HepG2 (cell line): Measurements from ENCODE around the gene VPS29. TPM values are rescaled to one million over a fixed set of nuclear protein-coding genes. Genes with fewer than 3 reads are reported as not detected.

Experiments used
- CHCHD3 ChIP-seq: sonication (generic); formaldehyde crosslinking; IDR thresholded peaks from 2 replicates; pipeline ENCODE4 v1.8.0; 2022; ENCODE audit warnings: mild to moderate bottlenecking, missing genetic modification reagents, moderate library complexity
- FOSL2 ChIP-seq: sonication (generic); formaldehyde crosslinking; IDR thresholded peaks from 2 replicates; pipeline ENCODE4 v1.4.0; 2020; ENCODE audit warnings: missing genetic modification reagents
- FUBP1 ChIP-seq: sonication (generic); formaldehyde crosslinking; IDR thresholded peaks from 2 replicates; pipeline ENCODE4 v1.5.1; 2020; ENCODE audit warnings: missing genetic modification reagents, mild to moderate bottlenecking, borderline replicate concordance
- HMG20B ChIP-seq: conservative IDR thresholded peaks from 2 replicates; pipeline ENCODE4 v1.6.1; 2016; ENCODE audit warnings: missing genetic modification reagents, missing compliant biosample characterization
- MTF1 ChIP-seq: sonication (generic); formaldehyde crosslinking; IDR thresholded peaks from 2 replicates; pipeline ENCODE4 v1.5.0; 2020; ENCODE audit warnings: missing genetic modification reagents
- PHF8 ChIP-seq: sonication (generic); formaldehyde crosslinking; IDR thresholded peaks from 2 replicates; pipeline ENCODE4 v1.5.0; 2020; ENCODE audit warnings: missing genetic modification reagents
- SYNCRIP ChIP-seq: fragments of 200-400 bp; formaldehyde crosslinking; IDR thresholded peaks from 2 replicates; pipeline ENCODE4 v1.6.1; 2018; ENCODE audit warnings: mild to moderate bottlenecking, low read depth, low read length; ENCODE audit not compliant: insufficient read depth
- ZFP37 ChIP-seq: sonication (generic); formaldehyde crosslinking; IDR thresholded peaks from 2 replicates; pipeline ENCODE4 v1.4.0; 2020; ENCODE audit warnings: missing genetic modification reagents, borderline replicate concordance
- ZNF292 ChIP-seq: sonication (generic); formaldehyde crosslinking; IDR thresholded peaks from 2 replicates; pipeline ENCODE4 v1.8.1; 2022; ENCODE audit warnings: mild to moderate bottlenecking, low read depth, missing genetic modification reagents, borderline replicate concordance
- ZNF704 ChIP-seq: sonication (generic); formaldehyde crosslinking; IDR thresholded peaks from 2 replicates; pipeline ENCODE4 v1.8.1; 2023; ENCODE audit warnings: mild to moderate bottlenecking, inconsistent platforms, moderate library complexity, missing genetic modification reagents, borderline replicate concordance
- polyA plus RNA-seq, 8 experiments: library from polyadenylated mRNA; depleted of rRNA in 3 of 8; stranded (reverse) in 7 of 8; unstranded in 1 of 8; fragments of >200 nt; fragmentation: Illumina TruSeq in 4 of 8; extraction: Trizol in 4 of 8; gene quantifications; 2 replicates each; pipeline versions ENCODE4 v1.2.1 to v1.2.3, GENCODE V29; 2011 to 2016; ENCODE audit warnings: low read depth in 4 of 8, missing spikeins in 1 of 8, mixed read lengths in 1 of 8; ENCODE audit not compliant: insufficient read depth in 1 of 8
- total RNA-seq, 5 experiments: library from RNA; depleted of rRNA; stranded (reverse); fragments of >200 nt; fragmentation: Illumina TruSeq; extraction: Trizol; gene quantifications; 2 replicates each; pipeline ENCODE4 v1.2.3, GENCODE V29; 2016; ENCODE audit warnings: low read depth in 1 of 5
- TF ChIP-seq, protein P1 (sequence below): sonication (generic); formaldehyde crosslinking; IDR thresholded peaks from 2 replicates; pipeline ENCODE4 v1.5.1; 2020; ENCODE audit warnings: mild to moderate bottlenecking, missing genetic modification reagents
- TF ChIP-seq, protein P2 (sequence below): IDR thresholded peaks from 2 replicates; pipeline ENCODE4 v1.6.1; 2016; ENCODE audit warnings: low read depth, control low read depth
- TF ChIP-seq, protein P3 (sequence below): sonication (generic); formaldehyde crosslinking; IDR thresholded peaks from 2 replicates; pipeline ENCODE4 v1.5.0; 2020; ENCODE audit warnings: mild to moderate bottlenecking, missing genetic modification reagents
- TF ChIP-seq, protein P4 (sequence below): sonication (generic); formaldehyde crosslinking; IDR thresholded peaks from 2 replicates; pipeline ENCODE4 v1.5.1; 2020; ENCODE audit warnings: missing genetic modification reagents, mild to moderate bottlenecking, borderline replicate concordance

The VPS29 gene
- total and polyA plus RNA-seq, 2 of the 13 experiments (the other 11 are each of a cell fraction or from before 2014, with no cell fraction given), result 107 to 114 TPM

DNA sequence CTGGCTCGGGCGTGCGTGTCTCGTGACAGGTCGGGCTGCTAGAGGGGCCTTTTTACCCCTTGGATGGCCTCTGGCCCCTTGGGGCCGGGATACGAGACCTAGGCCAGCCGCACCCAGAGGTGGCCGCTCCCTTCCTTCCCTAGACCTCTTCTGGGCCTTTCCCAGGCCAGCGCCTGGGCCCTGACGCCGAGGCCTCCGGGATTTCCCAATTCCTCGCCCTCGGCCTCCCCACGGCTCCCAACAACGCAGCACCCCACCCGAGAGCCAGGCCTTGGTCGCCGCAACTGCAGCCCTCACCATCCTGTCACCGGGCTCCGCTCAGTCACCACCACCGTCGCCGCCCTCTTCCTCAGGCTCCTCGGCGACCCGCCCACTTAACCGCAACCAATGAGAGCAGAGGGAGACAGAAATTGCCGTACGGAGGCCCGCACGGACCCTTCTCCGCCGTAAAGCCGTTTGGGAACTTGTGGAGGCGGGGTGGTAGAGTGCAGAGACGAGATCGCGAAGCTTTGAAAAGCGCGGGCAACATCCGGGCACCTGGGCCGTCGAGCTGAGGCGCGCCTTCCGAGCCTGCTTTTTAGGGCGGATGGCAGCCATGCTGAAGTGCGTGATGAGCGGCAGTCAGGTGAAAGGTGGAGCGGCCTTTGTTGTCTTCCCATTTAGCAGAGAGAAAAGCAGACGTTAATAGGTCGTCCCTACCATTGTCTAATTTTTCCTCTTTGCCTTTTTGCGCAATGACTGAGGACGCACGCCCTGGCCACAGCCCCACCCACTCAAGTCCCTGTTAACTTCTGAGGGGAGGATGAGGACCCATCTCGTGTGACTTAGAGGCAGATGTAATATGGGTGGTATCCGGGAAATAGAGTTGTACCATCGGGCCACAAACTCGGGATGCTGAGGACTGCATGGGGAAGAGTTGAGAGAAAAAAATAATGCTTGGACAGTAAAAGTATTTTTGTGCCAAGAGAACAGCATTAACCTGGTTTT lies at the start of gene VPS29, which contains the start of gene RAD9B (continued):
- no peak for TF ChIP-seq FUBP1
- TF ChIP-seq SYNCRIP, result no peak
- TF ChIP-seq ZFP37, result peak; percentile 78; the same call in 1 of the 2 replicates
- peak; percentile 92; the same call in 1 of the 2 replicates for TF ChIP-seq ZNF704
- TF ChIP-seq CHCHD3 (CRISPR knock-in tag), result peak; percentile 97
- TF ChIP-seq, protein P1, sequence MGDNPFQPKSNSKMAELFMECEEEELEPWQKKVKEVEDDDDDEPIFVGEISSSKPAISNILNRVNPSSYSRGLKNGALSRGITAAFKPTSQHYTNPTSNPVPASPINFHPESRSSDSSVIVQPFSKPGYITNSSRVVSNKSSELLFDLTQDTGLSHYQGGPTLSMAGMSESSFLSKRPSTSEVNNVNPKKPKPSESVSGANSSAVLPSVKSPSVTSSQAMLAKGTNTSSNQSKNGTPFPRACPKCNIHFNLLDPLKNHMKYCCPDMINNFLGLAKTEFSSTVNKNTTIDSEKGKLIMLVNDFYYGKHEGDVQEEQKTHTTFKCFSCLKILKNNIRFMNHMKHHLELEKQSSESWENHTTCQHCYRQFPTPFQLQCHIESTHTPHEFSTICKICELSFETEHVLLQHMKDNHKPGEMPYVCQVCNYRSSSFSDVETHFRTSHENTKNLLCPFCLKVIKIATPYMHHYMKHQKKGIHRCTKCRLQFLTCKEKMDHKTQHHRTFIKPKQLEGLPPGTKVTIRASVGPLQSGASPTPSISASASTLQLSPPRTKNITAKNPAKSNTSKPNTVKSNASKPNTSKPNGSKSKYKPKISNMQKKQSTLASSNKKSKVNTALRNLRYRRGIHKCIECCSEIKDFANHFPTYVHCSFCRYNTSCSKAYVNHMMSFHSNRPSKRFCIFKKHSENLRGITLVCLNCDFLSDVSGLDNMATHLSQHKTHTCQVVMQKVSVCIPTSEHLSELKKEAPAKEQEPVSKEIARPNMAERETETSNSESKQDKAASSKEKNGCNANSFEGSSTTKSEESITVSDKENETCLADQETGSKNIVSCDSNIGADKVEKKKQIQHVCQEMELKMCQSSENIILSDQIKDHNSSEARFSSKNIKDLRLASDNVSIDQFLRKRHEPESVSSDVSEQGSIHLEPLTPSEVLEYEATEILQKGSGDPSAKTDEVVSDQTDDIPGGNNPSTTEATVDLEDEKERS (CRISPR knock-in tag), result peak; percentile 98
- TF ChIP-seq, protein P2, sequence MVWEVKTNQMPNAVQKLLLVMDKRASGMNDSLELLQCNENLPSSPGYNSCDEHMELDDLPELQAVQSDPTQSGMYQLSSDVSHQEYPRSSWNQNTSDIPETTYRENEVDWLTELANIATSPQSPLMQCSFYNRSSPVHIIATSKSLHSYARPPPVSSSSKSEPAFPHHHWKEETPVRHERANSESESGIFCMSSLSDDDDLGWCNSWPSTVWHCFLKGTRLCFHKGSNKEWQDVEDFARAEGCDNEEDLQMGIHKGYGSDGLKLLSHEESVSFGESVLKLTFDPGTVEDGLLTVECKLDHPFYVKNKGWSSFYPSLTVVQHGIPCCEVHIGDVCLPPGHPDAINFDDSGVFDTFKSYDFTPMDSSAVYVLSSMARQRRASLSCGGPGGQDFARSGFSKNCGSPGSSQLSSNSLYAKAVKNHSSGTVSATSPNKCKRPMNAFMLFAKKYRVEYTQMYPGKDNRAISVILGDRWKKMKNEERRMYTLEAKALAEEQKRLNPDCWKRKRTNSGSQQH (CRISPR knock-in tag), result no peak; the same call in 1 of the 2 replicates
- TF ChIP-seq, protein P3, sequence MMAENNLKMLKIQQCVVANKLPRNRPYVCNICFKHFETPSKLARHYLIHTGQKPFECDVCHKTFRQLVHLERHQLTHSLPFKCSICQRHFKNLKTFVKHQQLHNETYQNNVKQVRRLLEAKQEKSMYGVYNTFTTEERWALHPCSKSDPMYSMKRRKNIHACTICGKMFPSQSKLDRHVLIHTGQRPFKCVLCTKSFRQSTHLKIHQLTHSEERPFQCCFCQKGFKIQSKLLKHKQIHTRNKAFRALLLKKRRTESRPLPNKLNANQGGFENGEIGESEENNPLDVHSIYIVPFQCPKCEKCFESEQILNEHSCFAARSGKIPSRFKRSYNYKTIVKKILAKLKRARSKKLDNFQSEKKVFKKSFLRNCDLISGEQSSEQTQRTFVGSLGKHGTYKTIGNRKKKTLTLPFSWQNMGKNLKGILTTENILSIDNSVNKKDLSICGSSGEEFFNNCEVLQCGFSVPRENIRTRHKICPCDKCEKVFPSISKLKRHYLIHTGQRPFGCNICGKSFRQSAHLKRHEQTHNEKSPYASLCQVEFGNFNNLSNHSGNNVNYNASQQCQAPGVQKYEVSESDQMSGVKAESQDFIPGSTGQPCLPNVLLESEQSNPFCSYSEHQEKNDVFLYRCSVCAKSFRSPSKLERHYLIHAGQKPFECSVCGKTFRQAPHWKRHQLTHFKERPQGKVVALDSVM (CRISPR knock-in tag), result peak; percentile 63; the same call in 1 of the 2 replicates
- peak; percentile 92; the same call in 1 of the 2 replicates for TF ChIP-seq MTF1 (CRISPR knock-in tag)
- peak; percentile 96 for TF ChIP-seq PHF8 (CRISPR knock-in tag)
- TF ChIP-seq, protein P4, sequence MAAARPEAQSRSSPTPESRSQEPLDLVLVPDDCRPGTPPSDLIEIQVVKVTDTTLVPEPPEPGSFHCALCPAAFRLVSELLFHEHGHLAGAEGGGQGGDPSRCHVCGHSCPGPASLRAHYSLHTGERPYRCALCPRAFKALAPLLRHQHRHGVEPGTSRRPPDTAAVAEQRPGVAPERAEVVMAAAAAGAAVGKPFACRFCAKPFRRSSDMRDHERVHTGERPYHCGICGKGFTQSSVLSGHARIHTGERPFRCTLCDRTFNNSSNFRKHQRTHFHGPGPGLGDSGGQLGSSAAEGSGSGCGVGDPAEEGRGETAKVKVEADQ (CRISPR knock-in tag), result peak; percentile 93; the same call in 1 of the 2 replicates
- TF ChIP-seq HMG20B (CRISPR knock-in tag), result no peak; the same call in 1 of the 2 replicates
- TF ChIP-seq FOSL2, result peak; percentile 44
- TF ChIP-seq ZNF292 (CRISPR knock-in tag), result no peak
